Glomerular visceral epithelial cell (primary cell): ENCODE results near the gene PXDN.
"Not testable (repeated sequence)": the region's sequence is repeated elsewhere in the genome, so short reads cannot be mapped to it uniquely, and the experiment has no call there.

Experiments used
- DNase-seq: peaks from one replicate; pipeline ENCODE4 v3.0.0-alpha.2; 2016; ENCODE audit errors: extremely low spot score

Gene PXDN

GRCh38 chr2:1774929-1775328 is 30.6 kb upstream of the PXDN start:
- no peak for DNase-seq

DNA sequence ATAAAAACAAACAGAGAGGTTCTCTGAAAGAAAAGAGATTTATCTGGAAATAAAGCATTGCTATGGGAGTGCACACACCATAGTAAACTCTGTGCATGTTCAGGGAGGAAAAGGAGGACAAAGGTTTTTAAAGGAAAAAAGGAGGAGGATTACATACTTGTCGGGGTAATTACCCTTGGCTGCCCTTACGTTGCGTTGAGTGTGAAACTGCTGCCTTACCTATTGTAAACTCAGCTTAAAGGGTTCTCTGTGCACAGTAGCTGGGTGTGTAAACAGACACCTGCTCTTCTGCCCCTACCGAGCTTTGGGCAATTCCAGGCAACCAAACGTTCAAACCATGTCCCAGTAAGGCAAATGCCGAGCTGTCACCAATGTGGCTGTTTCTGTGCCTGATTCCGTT is 29.6 kb upstream of the PXDN start:
- DNase-seq, result no peak

- no peak for DNase-seq
Measured at GRCh38 chr2:1772471-1773267, 28.4 kb upstream of the PXDN start.

- DNase-seq, result no peak
Measured at GRCh38 chr2:1771626-1772280, 27.4 kb upstream of the PXDN start.

DNA sequence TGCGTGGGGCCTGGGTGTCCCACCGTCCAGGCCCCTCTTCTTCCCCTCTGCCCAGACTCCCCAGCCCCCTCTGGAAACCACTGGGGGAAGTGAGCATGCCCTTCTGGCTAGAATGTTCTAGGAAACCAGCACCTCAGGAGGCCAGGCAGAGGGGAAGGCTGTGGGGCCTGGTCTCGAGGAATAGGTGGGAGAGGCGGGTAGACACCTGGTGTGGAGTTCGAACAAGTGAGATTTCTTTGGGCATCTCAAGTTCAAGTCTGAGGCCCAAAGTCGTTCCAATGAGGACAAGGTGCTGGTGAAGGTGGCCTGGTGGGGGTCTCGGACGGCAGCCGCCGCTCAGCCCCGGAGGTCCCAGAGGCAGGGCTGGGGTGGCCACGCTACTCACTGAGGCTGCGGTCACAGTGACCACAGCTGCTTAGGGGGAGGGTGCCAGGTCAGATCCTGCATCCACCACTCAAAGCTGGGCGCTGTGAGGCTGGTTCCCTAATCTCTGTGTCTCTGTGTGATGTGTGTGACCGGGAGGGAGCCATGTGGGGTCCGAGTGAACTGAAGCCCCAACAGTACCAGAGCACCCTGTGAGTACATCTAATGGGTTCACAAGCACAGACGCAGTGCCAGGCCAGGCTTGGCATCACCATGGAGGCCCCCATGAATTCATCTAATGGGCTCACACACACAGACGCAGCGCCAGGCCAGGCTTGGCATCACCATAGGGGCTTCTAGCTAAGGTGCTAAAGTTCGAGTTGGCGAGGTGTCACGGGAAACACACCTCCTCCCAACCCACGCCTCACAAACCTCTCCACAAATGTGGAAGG is 26.5 kb upstream of the PXDN start:
- no peak for DNase-seq

DNA sequence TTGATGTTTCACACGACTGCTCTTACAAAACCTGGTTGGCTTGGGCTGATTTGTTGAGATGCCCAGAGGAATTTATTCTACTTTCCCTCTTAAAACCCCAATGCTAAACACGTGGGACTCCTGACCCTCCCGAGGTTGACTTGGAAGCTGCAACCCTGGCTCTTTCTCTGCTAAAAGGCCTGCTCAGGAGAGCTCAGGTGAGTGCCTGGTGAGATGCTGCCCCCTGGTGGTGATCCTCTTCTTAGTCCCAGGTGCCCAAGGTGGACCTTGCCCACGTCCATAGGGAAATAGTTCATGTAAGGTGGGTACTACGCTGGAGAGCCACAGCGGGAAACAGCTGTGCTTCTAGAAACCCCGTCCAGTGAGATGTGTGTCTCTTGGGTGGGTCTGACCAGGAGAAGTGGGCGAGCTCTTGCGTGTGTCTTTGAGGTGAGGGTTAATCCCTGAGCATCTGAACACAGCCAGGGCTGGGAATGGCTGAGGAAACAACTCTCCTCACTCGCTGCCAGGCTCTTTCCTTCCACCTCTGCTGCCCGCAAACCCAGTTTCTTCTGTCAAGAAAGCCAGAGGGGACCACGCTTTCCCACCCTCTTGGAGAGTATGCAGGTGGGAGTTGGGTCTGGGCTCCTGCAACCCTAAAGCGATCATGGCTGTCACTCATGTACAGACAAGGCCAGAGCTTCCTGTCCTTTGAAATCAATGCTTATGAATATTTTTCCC is 25.5 kb upstream of the PXDN start:
- DNase-seq, result peak; percentile 68

- DNase-seq, result no peak
Measured at GRCh38 chr2:1767939-1768691, 23.8 kb upstream of the PXDN start.

GRCh38 chr2:1766851-1767811 is 22.8 kb upstream of the PXDN start:
- DNase-seq, result no peak

DNA sequence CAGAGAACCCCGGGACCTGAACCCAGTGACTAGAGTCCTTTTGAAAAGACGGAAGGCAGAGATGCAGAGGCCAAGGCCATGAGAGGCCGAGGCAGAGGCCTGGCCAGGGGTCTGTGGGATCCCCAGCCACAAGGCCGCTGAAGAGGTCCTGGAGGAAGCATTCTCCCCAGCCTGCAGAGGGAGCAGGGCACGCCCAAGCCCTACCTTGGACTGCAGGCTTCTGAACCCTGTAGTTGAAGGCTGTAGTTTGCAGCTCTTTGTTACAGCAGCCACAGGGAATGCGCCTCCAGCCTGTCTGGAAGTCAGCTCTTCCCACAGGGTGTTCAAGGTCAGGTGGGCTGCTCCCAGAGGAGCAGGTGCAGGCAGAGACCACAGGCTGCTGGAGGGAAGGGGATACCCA is 22.1 kb upstream of the PXDN start:
- DNase-seq, result no peak

DNA sequence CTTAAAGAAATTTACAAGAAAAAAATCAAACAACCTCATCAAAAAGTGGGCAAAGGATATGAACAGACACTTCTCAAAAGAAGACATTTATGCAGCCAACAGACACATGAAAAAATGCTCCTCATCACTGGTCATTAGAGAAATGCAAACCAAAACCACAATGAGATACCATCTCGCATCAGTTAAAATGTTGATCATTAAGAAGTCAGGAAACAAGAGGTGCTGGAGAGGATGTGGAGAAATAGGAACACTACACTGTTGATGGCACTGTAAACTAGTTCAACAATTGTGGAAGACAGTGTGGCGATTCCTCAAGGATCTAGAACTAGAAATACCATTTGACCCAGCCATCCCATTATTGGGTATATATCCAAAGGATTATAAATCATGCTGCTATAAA is 20.9 kb upstream of the PXDN start:
- DNase-seq, result not testable (repeated sequence)

DNA sequence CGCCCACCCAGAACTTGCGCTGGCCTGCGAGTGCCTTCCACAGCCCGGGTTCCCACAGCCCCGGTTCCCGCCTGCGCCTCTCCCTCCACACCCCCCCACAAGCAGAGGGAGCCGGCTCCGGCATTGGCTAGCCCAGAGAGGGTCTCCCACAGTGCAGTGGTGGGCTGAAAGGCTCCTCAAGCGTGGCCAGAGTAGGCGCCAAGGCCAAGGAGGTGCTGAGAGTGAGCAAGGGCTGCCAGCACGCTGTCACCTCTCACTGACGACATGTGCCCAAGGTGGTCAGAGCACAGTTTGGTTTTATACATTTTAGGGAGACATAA is 15.3 kb upstream of the PXDN start:
- no peak for DNase-seq

GRCh38 chr2:1758774-1759610 is 14.7 kb upstream of the PXDN start:
- DNase-seq, result no peak

DNA sequence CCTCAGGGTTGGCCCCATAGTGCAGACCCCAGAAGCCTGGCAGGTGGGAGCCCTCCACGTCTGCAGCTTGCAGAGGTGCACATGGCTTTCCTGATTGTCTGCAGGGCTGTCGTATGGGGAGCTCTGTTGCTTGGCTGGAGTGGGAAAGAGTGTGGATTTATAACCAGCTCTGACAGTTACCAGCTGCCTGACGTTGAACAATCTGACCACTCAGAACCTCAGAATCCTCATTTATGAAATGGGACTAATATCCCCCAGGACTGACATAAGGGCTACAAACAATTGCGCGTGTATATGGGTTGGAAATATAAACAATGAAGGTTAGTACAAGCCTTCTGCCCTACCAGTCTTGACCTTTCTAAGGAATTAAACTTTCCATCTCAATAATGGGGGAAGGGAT is 13.9 kb upstream of the PXDN start:
- no peak for DNase-seq

DNA sequence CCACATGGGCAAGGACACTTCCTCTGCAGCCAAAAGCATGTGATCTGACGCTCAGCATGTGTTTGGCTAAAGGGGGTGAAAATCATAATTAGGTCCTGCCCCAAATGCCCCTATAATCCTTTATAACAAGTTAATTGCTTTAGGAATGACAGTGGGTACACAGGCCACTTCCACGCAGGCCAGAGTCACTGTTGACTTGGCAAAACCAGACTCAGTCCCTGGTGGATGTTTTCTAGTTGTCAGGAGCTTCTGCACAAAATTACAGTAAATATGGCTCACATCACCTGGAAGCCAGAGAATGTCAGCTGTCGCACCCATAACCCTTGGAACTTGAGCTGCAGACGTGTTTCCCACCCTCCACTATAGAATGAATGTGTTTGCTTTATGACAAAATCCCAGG is 13.3 kb upstream of the PXDN start:
- DNase-seq, result no peak

GRCh38 chr2:1757146-1757545 is 12.8 kb upstream of the PXDN start:
- DNase-seq, result not testable (repeated sequence)

GRCh38 chr2:1756456-1756855 is 12.1 kb upstream of the PXDN start:
- no peak for DNase-seq

- DNase-seq, result no peak
Measured at GRCh38 chr2:1755436-1756191, 11.3 kb upstream of the PXDN start.

DNA sequence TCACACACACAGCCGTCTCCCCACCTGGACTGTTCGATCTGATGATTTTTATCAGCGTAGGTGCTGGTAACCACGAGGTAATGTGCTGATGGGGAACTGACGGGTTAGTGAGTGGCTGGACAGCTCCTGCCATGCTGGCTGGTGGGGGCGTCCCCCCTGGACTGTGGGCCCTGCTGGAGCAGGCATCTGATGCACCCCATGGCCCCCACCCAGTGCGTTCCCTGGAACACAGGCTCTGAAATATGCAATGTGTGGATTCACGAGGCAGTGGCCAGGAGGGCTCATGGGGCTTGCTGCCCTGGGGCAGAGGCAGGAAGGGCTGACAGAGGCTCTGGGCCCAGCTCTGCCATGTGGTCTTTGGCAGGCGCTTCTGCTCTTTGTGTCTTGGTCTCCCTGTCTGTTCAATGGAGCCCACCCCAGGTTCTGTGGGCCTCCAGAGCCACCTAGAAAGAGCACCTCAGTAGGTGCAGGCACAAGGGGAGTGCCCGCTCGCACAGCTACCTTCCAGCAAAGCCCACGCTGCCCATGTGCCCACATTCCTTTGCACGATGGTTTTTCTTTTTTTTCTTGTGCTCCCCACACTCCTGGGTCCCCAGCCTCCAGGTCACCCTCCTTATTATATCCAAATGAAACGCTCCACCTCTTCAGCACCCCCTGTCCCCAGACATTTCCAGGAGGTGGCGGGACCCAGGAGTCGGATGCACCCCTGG is 10.3 kb upstream of the PXDN start:
- DNase-seq, result no peak
